Measurements from ENCODE around the gene POU5F1. TPM values are rescaled to one million over a fixed set of nuclear protein-coding genes. Genes with fewer than 3 reads are reported as not detected.
"Not testable (repeated sequence)": the region's sequence is repeated elsewhere in the genome, so short reads cannot be mapped to it uniquely, and the experiment has no call there.

The POU5F1 gene
- total RNA-seq, 1 donor from 2014 or later: 0.94 TPM

DNA sequence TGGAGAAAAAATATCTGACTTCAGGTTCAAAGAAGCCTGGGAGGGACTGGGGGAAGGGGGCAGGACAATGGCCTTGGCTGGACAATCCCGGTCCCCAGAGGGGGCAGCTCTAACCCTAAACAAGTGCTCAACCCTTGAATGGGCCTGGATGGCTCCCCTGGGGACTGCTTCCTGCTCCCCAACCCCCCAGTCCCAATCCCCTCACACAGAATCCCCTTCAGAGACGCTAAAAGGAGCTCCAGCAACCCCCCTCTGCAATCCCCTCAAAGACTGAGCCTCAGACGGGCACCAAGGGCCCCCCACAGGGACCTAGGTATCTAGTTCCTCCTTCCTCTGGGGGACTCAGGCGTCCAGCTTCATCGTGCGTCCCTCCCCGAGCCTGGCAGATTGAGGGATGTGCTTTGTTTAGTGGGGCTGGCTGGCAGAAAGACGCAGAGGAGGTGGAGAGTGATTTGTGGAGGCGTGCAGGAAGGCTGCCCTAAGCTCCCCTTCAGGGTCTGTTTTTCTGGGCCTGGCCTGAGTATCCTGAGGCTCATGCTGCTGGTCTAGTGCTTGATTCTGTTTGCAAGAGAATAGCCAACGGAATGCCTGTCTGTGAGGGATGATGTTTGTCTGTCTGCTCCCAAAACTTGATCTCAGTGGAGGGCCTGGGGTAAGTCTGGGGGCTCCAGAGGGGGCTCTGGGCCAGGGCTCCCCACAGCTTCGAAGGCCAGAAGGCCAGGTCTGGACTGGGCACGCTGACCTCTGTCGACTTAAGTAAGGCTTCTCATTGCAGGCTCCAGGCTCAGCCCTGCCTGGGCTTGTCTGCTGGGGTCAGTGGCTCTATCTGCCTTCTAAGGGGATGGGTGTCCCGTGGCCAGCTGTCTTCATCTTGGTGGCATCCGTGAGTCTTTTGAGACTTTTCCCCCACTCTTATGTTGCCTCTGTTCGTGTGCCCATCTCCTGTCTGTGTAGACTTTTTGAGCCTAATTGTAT, 1.7 kb upstream of the POU5F1 start:
- DNase-seq (no peak), ATAC-seq (ENCODE audit: poor library complexity) (no peak)
- intact Hi-C loops (cut with DNase I): no loop called here

DNA sequence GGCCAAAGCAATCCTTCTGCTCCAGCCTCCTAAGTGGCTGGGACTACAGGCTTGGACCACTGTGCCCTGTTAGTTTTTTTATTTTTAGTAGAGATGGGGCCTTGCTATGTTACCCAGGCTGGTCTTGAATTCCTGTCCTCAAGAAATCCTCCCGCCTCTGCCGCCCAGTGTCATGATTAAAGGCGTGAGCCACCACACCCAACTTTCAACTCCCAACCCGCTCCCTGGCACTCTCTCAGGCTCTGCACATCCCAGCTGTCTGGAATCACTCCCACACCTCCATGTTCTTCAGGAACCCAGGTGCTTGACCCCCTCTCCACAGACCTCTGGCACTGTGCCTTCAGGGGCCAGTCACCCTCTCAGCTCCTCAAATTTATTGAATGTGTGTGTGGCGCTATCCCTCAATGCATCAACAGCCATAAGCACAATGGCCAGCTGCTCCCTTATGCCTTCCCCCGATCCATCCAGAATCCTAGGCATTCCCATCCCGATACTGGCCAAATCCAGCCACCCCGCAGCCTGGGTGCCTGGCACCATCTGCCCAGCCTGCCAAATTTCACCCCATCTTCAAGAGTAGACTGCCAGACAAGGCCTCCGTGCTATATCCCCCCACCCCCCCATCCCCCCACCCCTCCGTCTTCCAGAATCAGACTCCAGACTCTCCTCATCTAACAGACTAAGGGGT, 647 bp upstream of the POU5F1 start:
- ATAC-seq (ENCODE audit: poor library complexity): no peak
- DNase-seq: no peak
- intact Hi-C loops (cut with DNase I): no loop called here

DNA sequence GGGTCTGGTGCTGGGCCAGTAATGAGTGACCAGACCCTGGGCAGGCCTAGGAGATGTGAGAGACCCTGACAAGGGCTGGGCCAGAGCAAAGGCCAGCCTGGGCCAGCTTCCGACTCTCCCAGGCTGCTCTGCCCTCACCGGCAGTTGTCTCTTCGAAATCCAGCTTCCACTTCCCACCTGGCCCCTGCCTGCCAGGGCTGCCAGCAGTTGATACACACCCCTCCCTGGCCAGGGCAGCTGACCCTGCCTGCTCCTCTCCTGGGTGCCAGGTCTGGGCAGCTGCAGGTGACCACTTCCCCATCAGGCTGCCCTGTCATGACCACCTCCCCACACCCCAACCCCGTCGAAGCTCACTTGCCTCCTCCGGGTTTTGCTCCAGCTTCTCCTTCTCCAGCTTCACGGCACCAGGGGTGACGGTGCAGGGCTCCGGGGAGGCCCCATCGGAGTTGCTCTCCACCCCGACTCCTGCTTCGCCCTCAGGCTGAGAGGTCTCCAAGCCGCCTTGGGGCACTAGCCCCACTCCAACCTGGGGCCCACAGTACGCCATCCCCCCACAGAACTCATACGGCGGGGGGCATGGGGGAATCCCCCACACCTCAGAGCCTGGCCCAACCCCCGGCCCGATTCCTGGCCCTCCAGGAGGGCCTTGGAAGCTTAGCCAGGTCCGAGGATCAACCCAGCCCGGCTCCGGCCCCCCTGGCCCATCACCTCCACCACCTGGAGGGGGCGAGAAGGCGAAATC, 453 bp downstream of the POU5F1 start:
- intact Hi-C loops (cut with DNase I); DNase-seq; ATAC-seq (ENCODE audit: poor library complexity): not testable (repeated sequence)

DNA sequence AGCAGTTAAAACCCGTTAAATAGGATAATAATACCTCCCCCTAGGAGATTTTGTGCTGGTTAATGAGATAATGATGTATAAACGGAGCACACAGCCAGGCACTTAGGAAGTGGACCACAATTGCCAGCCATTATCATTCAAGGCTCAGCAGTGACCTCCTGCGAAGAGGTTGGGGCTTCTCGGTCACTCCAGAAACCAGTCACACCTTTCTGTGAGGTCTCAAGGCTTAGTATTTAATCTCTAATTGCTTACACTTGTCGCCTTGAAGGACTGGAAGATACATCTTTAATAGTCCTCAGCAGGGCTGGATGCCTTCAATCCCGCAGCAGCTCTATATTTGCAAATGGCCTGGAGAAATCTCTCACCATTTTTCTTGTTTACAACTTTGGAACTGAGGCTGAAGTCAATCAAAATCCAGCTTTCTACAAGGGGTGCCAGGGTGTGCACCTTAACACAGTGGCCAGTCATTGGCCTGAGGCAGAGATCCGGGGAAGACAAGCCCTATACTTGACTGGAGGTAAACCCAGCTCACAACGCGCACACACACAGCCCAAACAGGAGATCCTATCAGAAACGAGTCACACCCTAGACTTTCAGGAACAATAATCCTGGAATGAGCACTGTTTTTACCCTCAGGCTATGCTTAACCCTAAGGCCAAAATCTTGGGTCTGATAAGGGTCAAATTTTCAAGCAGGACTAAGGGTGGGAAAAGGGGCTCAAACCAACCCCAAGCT, 1.2 kb downstream of the POU5F1 start:
- ATAC-seq (ENCODE audit: poor library complexity) (no peak), DNase-seq (no peak)
- intact Hi-C loops (cut with DNase I): no loop called here

DNA sequence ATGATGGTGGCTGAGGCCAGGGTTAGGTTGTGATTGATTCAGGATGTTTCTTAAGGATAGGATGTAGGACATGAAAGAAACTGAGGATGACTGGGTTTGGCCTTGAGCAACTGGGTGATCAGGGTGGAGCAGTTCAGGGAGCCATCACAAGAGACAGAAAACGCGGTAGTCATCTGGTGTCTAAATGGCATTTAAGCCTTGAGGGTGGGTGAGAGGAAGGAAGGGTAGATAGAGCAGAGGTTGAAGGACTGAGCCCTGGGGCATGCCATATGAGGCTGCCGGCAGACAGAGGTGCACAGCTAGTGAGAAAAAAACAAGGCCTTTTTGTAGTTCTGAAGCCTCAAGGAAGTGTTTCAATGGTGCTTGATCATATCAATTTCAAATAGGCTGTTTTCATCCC, 1.9 kb downstream of the POU5F1 start:
- intact Hi-C loops (cut with DNase I): no loop called here
- ATAC-seq (ENCODE audit: poor library complexity) (no peak), DNase-seq (no peak)

DNA sequence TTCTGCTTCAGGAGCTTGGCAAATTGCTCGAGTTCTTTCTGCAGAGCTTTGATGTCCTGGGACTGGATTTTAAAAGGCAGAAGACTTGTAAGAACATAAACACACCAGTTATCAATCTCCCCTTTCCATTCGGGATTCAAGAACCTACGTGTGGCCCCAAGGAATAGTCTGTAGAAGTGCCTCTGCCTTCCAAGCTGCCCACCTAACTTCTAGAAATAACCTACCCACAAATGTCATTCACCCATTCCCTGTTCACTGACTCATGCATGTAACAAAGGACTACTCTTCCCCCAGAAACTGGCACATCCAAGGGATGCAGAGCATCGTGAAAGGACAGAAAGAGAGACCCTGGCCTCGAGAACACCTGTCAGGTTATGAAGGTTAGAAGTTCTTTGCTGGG, 4.5 kb downstream of the POU5F1 start:
- ATAC-seq (ENCODE audit: poor library complexity): no peak
- intact Hi-C loops (cut with DNase I): no loop called here
- DNase-seq: no peak

DNA sequence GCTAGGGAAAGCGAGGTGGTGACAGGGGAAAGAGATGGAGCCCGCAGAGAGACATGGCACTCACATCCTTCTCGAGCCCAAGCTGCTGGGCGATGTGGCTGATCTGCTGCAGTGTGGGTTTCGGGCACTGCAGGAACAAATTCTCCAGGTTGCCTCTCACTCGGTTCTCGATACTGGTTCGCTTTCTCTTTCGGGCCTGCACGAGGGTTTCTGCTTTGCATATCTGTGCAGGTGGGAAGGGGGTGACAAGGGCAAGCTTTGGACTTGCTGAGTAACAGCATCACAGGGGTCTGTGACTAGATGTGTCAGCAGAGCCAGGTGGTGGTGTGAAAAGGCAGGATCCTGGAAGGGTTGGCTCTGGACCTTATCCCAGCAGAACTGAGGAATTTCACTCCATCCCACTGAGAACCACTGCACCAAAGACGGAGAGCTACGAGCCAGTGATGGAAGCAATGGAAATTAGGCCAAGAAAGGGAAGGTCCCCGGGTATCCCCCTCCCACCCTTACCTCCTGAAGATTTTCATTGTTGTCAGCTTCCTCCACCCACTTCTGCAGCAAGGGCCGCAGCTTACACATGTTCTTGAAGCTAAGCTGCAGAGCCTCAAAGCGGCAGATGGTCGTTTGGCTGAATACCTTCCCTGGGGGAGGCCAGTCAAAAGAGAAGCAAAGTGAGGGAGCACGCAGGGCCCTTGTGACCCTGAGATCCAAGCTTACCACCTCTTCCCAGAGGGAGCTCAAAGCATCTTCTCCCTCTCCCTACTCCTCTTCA, 5.2 kb downstream of the POU5F1 start:
- ATAC-seq (ENCODE audit: poor library complexity); DNase-seq; intact Hi-C loops (cut with DNase I): not testable (repeated sequence)

DNA sequence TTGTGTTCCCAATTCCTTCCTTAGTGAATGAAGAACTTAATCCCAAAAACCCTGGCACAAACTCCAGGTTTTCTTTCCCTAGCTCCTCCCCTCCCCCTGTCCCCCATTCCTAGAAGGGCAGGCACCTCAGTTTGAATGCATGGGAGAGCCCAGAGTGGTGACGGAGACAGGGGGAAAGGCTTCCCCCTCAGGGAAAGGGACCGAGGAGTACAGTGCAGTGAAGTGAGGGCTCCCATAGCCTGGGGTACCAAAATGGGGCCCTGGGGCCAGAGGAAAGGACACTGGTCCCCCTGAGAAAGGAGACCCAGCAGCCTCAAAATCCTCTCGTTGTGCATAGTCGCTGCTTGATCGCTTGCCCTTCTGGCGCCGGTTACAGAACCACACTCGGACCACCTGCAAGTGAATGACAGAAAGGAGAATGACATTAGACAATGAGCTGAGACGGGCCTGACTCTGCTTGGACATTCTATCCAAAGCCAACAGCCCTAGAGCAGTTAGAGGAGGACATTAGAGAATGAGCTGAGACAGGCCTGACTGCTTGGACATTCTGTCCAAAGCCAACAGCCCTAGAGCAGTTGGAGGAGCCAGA, 5.9 kb downstream of the POU5F1 start:
- ATAC-seq (ENCODE audit: poor library complexity); intact Hi-C loops (cut with DNase I); DNase-seq: not testable (repeated sequence)

DNA sequence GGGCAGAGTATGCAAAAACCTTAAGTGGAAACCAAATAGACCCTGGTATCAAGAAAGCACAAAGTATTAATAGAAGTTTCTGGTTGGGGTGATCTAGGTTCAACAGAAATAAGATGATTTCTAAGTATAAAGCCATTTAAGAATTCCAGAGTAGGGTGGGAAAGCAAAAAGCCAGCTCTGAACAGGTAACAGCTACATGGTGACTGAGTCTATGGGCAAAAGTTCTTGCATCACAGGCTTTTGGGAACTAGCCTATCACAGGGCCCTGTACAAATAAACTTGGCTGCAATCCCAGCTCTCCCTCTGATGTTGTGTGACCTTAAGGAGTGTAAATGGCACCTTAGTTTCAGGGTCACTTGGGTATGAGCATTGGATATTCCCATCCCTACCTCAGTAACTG, 6.6 kb downstream of the POU5F1 start:
- peak; percentile 55 for ATAC-seq (ENCODE audit: poor library complexity)
- intact Hi-C loops (cut with DNase I): no loop called here

DNA sequence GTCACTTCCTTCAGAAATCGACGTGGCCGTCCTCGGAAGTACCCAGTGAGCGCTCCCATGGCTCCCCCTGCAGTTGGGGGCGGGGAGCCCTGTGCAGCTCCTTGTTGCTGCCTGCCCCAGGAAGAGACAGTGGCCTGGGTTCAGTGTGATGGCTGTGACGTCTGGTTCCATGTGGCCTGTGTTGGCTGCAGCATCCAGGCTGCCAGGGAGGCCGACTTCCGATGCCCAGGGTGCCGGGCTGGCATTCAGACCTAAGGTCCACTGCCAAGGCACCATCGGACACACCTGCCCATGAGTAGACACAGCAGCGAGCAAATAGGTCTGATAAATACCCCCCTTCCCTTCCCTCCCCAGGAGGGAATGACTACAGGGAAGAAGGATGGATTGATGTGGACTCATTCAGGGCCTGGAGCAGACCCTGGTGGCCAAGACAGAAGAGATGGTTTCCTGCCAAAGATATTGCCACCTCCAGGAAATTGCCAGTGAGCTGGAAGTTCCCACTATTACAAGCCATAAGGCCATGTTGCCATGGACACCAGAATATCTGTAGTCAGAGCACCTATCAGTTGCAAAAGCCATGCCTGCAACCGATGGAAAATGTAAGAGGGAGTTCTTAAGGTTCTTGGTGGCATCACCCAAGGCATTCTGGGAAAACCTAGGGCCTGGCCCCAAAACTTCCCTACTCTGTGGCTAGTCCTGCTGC, 7.9 kb downstream of the POU5F1 start:
- ATAC-seq (ENCODE audit: poor library complexity): no peak
- intact Hi-C loops (cut with DNase I): no loop called here
- no peak for DNase-seq

More for the DNA sequence above, 6.6 kb downstream of the POU5F1 start:
- DNase-seq: no peak

DNA sequence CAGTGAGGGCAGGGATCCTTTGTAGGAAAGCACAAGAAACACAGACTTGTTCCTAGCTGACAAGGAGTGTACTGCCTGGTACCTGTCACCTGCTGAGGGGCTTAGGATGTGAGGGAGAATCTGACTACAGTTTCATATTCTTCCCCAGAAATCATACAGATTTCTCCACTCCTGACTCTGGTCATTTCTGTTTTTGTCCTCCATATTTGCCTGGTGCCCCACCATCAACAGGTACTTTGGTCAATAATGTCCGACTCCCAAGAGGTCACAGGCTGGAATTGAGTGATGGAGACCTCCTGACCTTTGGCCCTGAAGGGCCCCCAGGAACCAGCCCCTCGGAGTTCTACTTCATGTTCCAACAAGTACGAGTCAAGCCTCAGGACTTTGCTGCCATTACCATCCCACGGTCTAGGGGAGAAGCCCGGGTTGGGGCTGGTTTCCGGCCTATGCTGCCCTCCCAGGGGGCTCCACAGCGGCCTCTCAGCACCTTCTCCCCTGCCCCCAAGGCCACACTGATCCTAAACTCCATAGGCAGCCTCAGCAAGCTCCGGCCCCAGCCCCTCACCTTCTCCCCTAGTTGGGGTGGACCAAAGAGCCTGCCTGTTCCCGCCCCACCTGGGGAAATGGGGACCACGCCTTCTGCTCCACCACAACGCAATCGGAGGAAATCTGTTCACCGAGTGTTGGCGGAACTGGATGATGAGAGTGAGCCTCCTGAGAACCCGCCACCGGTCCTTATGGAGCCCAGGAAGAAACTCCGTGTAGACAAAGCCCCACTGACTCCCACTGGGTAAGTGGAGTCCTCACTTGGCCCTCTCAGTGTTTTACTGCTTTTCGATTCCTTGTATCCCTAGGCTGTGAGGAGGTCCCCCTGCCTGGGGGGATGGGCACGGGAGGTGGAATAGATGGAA, 9.0 kb downstream of the POU5F1 start:
- no peak for ATAC-seq (ENCODE audit: poor library complexity)
- intact Hi-C loops (cut with DNase I): no loop called here
- DNase-seq: no peak

DNA sequence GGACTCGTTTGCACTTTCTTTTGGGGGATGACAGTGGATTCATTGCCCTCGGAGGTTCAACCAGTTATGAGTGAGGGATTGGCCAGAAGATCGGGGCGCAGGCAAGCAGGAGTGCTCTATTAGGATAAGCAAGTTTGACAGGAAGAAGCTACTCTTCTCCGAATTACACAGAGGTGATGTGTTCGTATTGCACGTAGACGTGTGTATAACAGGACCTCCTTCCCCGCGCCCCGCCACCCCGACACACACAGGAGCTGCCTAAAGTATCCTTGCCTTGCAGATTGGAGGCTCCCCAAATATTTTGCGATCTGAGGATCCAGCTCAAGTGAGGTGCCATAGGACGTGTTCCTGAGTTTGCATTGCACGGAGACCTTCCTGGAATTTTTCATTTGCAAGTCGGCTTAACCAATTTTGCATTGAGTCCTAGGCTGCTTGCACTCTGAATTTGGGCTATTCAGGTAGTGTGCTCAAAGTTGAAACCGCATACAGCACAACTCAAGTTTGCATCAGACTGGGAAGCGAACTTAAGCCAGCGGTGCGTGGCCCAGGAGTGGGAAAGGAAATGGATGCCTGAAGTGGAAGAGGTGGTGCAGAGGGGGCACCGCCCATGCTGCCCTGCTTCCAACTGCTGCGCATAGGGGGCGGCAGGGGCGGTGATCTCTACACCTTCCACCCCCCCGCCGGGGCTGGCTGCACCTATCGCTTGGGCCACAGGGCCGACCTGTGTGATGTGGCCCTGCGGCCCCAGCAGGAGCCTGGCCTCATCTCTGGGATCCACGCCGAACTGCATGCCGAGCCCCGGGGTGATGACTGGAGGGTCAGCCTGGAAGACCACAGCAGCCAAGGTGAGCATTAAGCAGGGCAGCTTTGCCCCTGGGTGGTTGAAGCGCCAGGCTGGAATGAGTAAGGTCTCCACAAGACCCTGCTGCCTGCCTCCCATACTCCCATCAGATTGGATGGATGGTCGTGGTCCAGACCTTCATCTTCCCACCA, 11.3 kb downstream of the POU5F1 start:
- ATAC-seq (ENCODE audit: poor library complexity): no peak
- DNase-seq: no peak
- intact Hi-C loops (cut with DNase I): no loop called here

DNA sequence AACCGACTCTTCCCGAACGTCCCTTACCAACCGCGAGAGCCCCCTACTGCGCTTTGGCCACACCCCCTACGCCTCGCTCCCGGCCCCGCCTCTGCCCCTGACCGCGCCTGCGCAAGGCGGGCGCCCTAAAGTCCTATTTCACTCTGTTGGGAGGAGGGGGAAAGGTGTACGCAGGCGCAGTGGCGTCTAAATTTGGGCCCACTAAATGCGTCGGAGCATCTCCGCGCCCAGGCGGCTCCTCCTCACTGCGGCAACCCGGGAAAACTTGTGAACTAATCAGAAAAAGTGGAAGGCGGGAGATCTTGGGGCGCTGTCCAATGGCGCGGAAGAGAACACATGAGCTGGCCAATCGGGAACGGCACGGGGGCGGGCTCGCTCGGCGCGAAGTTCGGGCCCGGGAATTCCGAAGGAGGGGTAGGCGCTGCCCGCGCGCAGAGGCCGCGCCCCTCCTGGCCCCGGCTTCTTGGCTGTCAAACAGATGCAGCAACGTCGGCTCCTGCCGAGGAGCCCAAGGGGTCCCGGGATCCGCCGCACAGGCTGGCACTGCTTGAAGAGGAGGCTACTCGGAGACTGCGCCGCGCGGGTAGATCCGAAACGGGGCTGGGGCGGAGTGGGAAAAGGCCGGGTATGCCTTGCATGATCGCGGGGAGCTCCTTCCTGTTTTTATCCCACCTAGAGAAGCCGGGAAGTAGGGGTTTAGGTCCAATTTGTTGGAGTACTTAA, 12.2 kb downstream of the POU5F1 start, which contains the start of gene TCF19:
Gene TCF19 (plus strand): TSS at position 450 of the 723 bp plus-strand sequence. CDS start 881 bp downstream, outside the sequence.
- ATAC-seq (ENCODE audit: poor library complexity) (peak; percentile 99), DNase-seq (peak; percentile 100)
- intact Hi-C loops (cut with DNase I): no loop called here

DNA sequence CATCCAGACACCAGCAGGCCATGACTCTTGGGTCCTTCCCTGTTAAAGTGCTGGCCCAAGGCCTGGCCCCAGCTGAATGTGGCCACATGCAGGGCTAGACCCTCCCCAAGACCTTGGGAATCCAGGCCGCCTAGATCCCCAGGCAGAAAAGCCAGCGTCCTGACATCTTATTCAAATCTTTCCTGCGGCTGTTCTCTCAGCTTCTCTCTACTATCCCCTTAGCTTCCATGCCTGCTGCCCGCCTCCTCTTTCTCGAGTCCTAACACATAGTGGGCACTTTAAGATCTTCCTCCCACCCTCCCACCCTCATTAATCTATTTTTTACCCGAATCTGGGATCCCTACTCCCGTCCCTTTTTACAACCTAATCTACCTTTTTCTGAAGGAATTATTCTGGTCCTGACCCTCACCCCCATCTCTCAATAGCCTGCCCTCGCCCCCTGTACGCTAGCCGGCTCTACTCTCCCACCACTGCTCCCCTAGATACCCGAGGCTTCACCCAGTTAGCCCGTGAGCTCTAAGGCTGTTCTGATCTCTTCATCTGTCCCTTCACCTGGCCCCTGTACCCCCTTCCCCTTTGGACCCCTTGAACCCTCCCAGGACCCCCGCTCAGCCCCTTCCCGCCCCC, 12.9 kb downstream of the POU5F1 start, which contains the start of gene CCHCR1:
Gene CCHCR1 (minus strand): TSS at position 290 of the 627 bp plus-strand sequence. CDS start 202 bp downstream, at position 88.
- intact Hi-C loops (cut with DNase I): no loop called here
- DNase-seq: no peak
- ATAC-seq (ENCODE audit: poor library complexity): peak; percentile 19
